NCI-H2227 (cell line): ENCODE data around the gene SMPD1.
A peak's percentile ranks its signal among the peaks of the same experiment; 100 is the strongest.

Experiments
- DNase-seq: peaks from one replicate; lab custom pipeline; 2025; ENCODE audit not compliant: unreplicated experiment; lab: John Stamatoyannopoulos, UW

Gene SMPD1

GRCh38 chr11:6389905-6390717, at the start of gene SMPD1:
Gene SMPD1 (plus strand): TSS chr11:6390474. CDS start chr11:6390599, 125 bp downstream.
- peak; percentile 96 for DNase-seq

DNA sequence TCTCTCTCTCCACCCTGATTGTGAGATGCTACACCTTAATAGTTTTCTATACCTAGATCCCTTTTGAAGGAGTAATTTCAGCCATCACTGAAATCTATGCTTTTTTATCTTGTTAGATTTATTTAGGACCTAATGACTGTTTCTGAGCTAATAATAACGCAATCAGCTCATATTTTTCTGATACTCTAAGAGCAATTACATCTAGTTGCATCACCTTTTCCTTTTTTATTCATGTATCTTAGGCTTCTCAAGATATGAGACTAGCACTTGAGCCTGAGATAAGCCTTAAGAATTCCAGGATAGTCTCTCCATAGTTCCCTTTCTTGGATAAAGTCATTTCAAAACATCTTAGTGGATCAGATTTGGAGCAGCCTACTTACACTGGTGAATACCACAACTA, 44.9 kb upstream of the SMPD1 start:
- no peak for DNase-seq

GRCh38 chr11:6350043-6350442, 40.2 kb upstream of the SMPD1 start:
- no peak for DNase-seq

GRCh38 chr11:6350486-6350885, 39.8 kb upstream of the SMPD1 start:
- DNase-seq, result no peak

DNA sequence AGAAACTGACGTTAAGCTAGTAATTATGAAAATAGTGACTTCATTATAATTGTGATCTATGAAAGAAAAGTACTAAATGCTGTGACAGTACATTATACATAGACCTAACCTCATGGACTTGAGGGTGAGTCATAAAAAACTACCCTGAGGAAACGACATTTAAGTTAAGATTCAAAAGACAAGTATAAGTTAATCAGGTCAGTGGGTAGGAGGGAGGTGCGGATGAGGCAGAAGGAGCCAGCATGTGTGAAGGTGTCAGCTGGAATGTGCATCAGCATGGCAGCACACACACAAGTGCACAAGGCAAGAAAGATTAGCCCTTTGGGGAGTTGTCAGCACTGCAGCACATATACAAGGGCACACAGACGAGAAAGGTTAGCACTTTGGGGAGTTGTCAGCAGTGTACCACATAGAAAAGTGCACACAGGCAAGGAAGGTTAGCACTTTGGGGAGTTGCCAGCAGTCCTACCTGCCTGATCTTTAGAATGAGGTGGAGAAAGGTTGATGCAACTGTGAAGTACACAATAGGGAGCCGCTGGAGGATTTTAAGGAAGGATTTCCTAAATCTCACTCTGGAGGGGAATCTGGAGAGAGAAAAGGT, 38.4 kb upstream of the SMPD1 start:
- DNase-seq, result no peak

DNA sequence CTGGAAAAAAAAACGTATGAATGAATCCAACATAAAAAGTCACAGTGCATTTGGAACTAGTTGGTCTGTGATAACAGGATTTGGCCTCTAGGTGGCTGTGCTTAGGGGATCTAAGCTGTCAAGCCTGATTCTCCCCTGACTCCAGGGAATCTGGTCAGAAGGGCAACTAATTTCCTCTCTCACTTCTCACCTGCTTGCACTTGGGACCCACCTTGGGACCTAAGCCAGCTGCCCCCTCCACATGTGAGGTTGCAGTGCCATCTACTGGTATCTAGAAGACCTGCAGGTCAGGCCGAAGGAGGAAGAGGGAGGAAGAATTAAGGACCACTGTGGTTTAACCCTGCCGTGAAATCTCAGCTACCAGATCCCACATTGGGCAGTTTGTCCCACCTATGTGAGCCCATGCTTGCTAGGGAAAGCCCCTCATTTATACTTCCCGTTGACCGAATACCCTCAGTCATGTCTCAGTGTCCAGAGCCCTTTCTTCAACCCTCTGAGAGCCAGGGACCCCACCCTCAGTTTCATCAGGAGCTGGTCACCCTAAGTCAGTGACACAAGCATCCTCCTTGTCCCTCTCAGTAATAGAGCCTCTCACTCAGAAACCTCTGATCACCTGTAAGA, 36.8 kb upstream of the SMPD1 start:
- peak; percentile 76 for DNase-seq

GRCh38 chr11:6354651-6355485, 35.4 kb upstream of the SMPD1 start:
- no peak for DNase-seq

GRCh38 chr11:6356503-6357055, 33.7 kb upstream of the SMPD1 start:
- DNase-seq, result no peak

DNA sequence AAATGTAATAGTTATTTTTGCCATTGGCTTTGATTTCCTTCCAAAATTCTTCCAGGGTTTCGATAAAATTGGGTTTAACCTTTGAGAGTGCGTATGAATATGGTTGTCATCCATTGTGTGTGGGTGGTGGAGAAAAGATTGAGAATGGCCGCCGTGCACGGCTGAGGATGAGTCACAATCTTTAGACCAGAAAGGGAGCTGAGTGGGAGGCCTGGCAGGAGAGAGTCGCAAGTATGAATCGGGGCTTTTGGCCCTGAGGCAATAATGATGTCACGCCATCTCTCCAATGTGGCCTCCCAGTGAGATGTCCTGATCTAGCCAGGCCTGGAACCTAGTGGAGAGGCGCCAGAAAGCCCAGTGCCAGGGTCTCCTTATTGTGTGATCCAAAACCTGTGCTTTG, 33.1 kb upstream of the SMPD1 start:
- no peak for DNase-seq

DNA sequence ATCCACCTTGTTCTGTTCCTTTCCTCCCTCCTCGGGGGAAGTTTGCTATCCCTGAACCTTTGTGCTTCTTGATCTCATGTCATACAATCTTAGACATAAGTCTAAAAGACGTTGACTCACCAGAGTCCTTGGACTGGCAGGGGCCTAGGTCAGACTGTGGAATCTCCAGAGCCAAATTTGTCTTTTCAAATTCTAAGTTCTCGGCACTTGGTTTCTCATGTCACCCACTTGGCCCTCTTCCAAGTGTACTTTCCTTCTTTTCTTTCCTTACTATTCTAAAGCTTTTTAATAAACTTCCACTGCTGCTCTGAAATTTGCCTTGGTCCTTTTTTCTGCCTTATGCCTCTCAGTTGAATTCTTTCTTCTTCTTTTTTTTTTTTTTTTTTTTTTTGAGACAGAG, 30.1 kb upstream of the SMPD1 start:
- no peak for DNase-seq

GRCh38 chr11:6362185-6362872, 27.9 kb upstream of the SMPD1 start:
- no peak for DNase-seq

DNA sequence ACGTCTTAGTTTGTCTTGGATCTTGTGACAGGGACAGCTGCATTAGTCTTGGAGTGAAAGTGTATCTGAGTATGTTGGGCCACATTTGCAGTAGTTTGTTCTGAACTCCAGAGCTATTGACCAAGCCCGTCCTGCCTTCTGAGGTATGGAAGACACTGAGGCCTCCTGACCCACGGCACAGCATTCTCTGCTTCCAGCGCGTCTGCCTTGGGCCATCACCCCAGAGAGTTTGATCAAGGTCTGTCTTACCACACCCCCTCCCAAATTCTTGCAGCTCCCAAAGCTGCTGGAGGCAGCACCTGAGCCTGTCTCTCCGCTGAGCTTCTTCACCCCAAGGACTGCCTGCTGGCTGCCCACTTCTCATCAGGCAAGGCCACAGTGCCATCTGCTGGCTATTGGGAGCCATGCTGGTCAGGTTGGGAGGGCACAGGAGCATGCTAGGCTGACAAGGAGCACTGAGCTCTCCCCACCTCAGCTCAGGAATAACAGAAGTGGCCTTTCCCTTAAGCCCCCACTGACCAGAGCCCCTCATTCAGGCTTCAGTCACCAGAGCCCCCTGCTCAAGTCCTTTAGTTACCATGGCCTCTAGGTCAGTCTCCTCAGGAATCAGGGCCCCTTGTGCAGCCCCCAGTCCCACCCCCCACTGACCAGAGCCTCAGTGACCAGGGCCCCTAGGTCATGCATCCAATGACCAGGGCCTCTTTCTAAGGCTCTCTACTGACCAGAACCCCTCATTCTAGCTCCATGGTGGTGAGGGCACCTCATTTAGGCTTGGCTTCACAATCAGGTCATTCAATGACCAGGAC, 27.2 kb upstream of the SMPD1 start:
- peak; percentile 91 for DNase-seq

GRCh38 chr11:6365659-6366058, 24.6 kb upstream of the SMPD1 start:
- DNase-seq, result no peak

GRCh38 chr11:6371825-6372224, 18.4 kb upstream of the SMPD1 start:
- no peak for DNase-seq

DNA sequence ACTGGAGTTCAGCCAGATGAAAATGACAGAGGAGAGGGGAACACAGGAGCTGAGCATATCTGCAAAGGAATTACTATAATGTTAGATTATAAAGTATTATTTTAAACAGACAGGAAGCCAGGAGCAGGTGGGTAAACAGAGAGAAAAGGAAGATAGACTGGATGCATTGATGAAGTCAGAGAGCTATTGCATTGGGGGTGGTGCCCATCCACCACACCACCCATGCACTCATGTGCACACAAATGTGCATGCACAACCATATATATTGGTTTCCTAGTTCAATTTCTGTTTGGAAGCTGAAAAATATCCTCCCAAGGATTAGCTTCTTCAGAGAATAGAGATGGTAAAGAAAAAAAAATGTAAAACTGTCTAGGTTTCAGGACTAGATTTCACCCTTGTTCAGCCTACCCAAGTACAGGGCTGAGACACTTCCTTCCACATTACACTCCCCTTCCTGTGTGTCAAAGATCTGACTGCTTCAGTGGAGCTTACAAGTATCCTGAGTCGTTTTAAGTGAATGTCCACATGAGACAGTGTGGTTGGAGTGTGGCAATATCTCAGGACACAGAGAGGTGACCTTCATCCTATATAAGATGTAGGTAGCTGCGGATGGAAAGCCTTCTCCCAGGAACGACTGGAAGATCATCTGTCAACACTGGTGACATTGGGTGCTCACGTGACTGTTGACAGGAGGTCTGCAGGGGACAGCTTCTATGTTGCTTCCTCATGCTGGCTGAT, 12.2 kb upstream of the SMPD1 start:
- DNase-seq, result no peak

DNA sequence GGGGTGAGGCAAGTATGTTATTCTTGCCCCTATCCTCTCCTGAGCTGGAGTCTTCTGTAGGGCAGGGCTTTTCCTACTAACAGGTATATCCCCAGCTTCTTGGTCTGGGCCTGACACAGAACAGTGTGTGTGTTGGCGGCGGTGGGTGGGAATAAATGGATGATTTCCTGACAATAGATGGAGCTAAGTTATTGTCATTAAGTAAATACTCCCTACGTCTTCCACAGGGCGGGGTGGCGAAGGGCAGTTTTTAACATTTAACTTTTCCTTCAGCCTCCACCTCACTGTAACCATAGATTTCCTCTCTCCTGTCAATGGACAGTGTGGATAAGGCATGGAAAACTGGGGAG, 11.7 kb upstream of the SMPD1 start:
- DNase-seq, result no peak

DNA sequence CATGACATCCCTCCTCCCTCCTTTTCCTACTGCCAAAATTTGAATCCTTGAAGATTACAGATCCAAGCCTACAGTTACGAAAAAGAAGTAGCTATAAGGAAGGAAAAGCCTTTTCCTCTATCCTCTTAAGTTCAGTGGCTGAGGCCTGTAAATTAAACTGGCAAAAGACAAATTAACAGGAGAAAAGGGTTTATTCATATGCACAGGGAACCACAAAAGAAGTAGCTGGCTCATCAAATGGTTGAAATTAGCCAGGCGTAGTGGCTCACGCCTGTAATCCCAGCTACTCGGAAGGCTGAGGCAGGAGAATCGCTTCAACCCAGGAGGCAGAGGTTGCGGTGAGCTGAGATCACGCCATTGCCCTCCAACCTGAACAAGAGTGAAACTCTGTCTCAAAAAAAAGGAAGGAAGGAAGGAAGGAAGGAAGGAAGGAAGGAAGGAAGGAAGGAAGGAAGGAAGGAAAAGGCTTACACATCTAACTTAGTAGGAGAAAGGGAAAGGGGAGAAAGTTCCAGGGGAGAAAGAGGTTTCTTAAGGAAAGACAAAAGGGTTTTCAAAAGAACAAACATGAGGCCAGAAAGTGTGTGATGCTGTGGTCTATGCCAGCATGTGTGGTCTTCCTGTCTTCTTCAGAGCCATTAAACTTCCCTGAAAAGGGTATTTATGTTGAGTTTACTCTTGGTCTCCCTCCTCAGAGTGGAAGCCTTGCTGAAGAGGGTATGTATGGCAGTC, 5.1 kb upstream of the SMPD1 start:
- no peak for DNase-seq

DNA sequence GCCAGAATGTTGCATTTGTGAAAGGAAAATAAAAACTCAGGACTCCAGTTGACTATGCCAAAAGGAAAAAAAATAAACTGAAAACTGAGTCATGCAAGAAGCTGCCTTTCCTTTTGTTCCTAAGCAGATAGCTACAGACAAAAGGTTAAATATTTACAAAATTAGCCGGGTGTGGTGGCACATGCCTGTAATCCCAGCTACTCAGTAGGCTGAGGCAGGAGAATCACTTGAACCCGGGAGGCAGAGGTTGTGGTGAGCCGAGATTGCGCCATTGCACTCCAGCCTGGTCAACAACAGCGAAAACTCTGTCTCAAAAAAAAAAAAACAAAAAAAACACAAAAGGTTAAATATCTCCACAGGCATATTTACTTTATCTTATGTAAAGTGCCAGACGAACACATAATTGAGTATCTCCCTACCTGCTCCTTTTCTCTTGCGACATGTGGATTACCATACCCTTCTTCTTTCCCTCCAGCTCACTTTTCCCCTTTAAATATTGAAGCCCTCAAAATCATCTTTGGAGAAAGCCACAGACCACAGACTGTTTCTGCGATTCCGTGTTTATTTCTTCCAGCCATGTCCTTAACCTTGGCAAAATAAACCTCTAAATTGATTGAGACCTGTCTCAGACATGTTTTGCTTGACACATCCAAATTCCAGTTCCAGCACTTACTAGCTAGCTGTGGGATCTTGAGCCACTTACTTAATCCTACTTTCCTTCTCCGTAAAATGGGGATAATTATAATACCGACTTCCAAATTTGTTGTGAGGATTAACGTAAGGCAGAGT, 2.3 kb upstream of the SMPD1 start:
- DNase-seq, result no peak
